ENCODE results near the gene PEA15.
A peak's percentile ranks its signal among the peaks of the same experiment; 100 is the strongest.

The PEA15 gene

GRCh38 chr1:160239582-160240299 is 34.6 kb downstream of the PEA15 start:
- no peak for DNase-seq (ENCODE audit: low read depth)

GRCh38 chr1:160243767-160244166 is 38.6 kb downstream of the PEA15 start:
- no peak for DNase-seq (ENCODE audit: low read depth)

GRCh38 chr1:160244209-160244608 is 39.0 kb downstream of the PEA15 start:
- DNase-seq (ENCODE audit: low read depth), result no peak

- no peak for DNase-seq (ENCODE audit: low read depth)
These were observed 40.2 kb downstream of the PEA15 start for GRCh38 chr1:160245434-160245833.

GRCh38 chr1:160247053-160247452 is 41.9 kb downstream of the PEA15 start:
- no peak for DNase-seq (ENCODE audit: low read depth)

GRCh38 chr1:160251011-160251410 is 45.8 kb downstream of the PEA15 start:
- DNase-seq (ENCODE audit: low read depth), result no peak

- peak; percentile 67 for DNase-seq (ENCODE audit: low read depth)
These were observed 46.7 kb downstream of the PEA15 start for GRCh38 chr1:160251687-160252526.

GRCh38 chr1:160255781-160256300 is 50.7 kb downstream of the PEA15 start:
- no peak for DNase-seq (ENCODE audit: low read depth)

GRCh38 chr1:160256396-160257046 is 51.3 kb downstream of the PEA15 start:
- DNase-seq (ENCODE audit: low read depth), result no peak

GRCh38 chr1:160257411-160258015 is 52.3 kb downstream of the PEA15 start:
- DNase-seq (ENCODE audit: low read depth), result no peak

GRCh38 chr1:160258177-160258798 is 53.1 kb downstream of the PEA15 start:
- no peak for DNase-seq (ENCODE audit: low read depth)

GRCh38 chr1:160260406-160261382 is 55.5 kb downstream of the PEA15 start:
- DNase-seq (ENCODE audit: low read depth), result peak; percentile 55

GRCh38 chr1:160261556-160261892 is 56.3 kb downstream of the PEA15 start:
- peak; percentile 57 for DNase-seq (ENCODE audit: low read depth)

- DNase-seq (ENCODE audit: low read depth), result peak; percentile 96
These were observed 57.0 kb downstream of the PEA15 start, which contains the start of gene DCAF8 for GRCh38 chr1:160261893-160262794. Gene DCAF8 (minus strand): TSS chr1:160262549. CDS start chr1:160244008, 18,541 bp downstream.

GRCh38 chr1:160264795-160265307 is 59.7 kb downstream of the PEA15 start:
- DNase-seq (ENCODE audit: low read depth), result no peak

All from fibroblast of the conjunctiva (primary cell).